Stimulated activated naive CD8-positive, alpha-beta T cell treated with anti-CD3 and anti-CD28 coated beads, Interleukin-15, Interleukin-2, amounts not matched to agents 100 ng/mL and 50 ng/mL, for 24 hours (primary cell): ENCODE results near the gene LANCL3.

ENCODE experiments used
- H3K27ac Mint-ChIP-seq: one replicate; pipeline ENCODE4 v1.8.0; 2021; ENCODE audit warnings: mild to moderate bottlenecking, mixed read lengths
- H3K27me3 Mint-ChIP-seq: one replicate; pipeline ENCODE4 v1.8.0; 2021; ENCODE audit warnings: mixed read lengths
- H3K36me3 Mint-ChIP-seq: one replicate; pipeline ENCODE4 v1.8.0; 2021; ENCODE audit warnings: low read depth, mixed read lengths
- H3K4me1 Mint-ChIP-seq: one replicate; pipeline ENCODE4 v1.8.0; 2021; ENCODE audit warnings: low read depth, mixed read lengths
- H3K4me3 Mint-ChIP-seq: one replicate; pipeline ENCODE4 v1.8.0; 2021; ENCODE audit warnings: mild to moderate bottlenecking, mixed read lengths
- H3K9me3 Mint-ChIP-seq: one replicate; pipeline ENCODE4 v1.8.0; 2021; ENCODE audit warnings: mixed read lengths

Gene LANCL3

GRCh38 chrX:37651921-37652452 lies 80.5 kb downstream of the LANCL3 start:
- no peaks in the 10 kb centered on the region for H3K4me1 Mint-ChIP-seq
- H3K9me3 Mint-ChIP-seq, result no peaks in the 10 kb centered on the region
- no peak overlapping the region for H3K4me3 Mint-ChIP-seq
- H3K27me3 Mint-ChIP-seq, result no peaks in the 10 kb centered on the region
- no peaks in the 10 kb centered on the region for H3K36me3 Mint-ChIP-seq
- H3K27ac Mint-ChIP-seq, result no peak overlapping the region

- H3K9me3 Mint-ChIP-seq, result no peaks in the 10 kb centered on the region
- no peaks in the 10 kb centered on the region for H3K27me3 Mint-ChIP-seq
- no peaks in the 10 kb centered on the region for H3K4me1 Mint-ChIP-seq
- H3K4me3 Mint-ChIP-seq, result no peak overlapping the region
- no peak overlapping the region for H3K27ac Mint-ChIP-seq
- no peaks in the 10 kb centered on the region for H3K36me3 Mint-ChIP-seq
These were observed 81.2 kb downstream of the LANCL3 start for GRCh38 chrX:37652589-37653231.

- no peaks in the 10 kb centered on the region for H3K9me3 Mint-ChIP-seq
- no peaks in the 10 kb centered on the region for H3K27me3 Mint-ChIP-seq
- H3K27ac Mint-ChIP-seq, result no peak overlapping the region
- H3K4me3 Mint-ChIP-seq, result no peak overlapping the region
- H3K4me1 Mint-ChIP-seq, result no peaks in the 10 kb centered on the region
- H3K36me3 Mint-ChIP-seq, result no peaks in the 10 kb centered on the region
These were observed 82.1 kb downstream of the LANCL3 start for GRCh38 chrX:37653397-37654085.

- H3K4me3 Mint-ChIP-seq, result no peak overlapping the region
- H3K4me1 Mint-ChIP-seq, result no peaks in the 10 kb centered on the region
- no peaks in the 10 kb centered on the region for H3K9me3 Mint-ChIP-seq
- no peak overlapping the region for H3K27ac Mint-ChIP-seq
- no peaks in the 10 kb centered on the region for H3K36me3 Mint-ChIP-seq
- H3K27me3 Mint-ChIP-seq, result no peaks in the 10 kb centered on the region
These were observed 87.0 kb downstream of the LANCL3 start for GRCh38 chrX:37658343-37659030.

- Mint-ChIP-seq H3K27me3 (no peaks in the 10 kb centered on the region), H3K4me3 (no peak overlapping the region), H3K36me3 (no peaks in the 10 kb centered on the region), H3K4me1 (no peaks in the 10 kb centered on the region), H3K9me3 (no peaks in the 10 kb centered on the region), H3K27ac (no peak overlapping the region)
These were observed 87.6 kb downstream of the LANCL3 start for GRCh38 chrX:37659047-37659446.

GRCh38 chrX:37662181-37662580 lies 90.7 kb downstream of the LANCL3 start:
- Mint-ChIP-seq H3K27me3 (no peaks in the 10 kb centered on the region), H3K27ac (no peak overlapping the region), H3K9me3 (no peaks in the 10 kb centered on the region), H3K4me1 (no peaks in the 10 kb centered on the region), H3K36me3 (no peaks in the 10 kb centered on the region), H3K4me3 (no peak overlapping the region)

GRCh38 chrX:37666516-37666915 lies 95.1 kb downstream of the LANCL3 start:
- no peaks in the 10 kb centered on the region for H3K4me1 Mint-ChIP-seq
- H3K36me3 Mint-ChIP-seq, result no peaks in the 10 kb centered on the region
- no peak overlapping the region for H3K4me3 Mint-ChIP-seq
- H3K27me3 Mint-ChIP-seq, result no peaks in the 10 kb centered on the region
- H3K9me3 Mint-ChIP-seq, result no peaks in the 10 kb centered on the region
- H3K27ac Mint-ChIP-seq, result no peak overlapping the region

- H3K36me3 Mint-ChIP-seq, result no peaks in the 10 kb centered on the region
These were observed 95.7 kb downstream of the LANCL3 start for GRCh38 chrX:37667141-37667540.

GRCh38 chrX:37672563-37672962 lies 101.1 kb downstream of the LANCL3 start:
- Mint-ChIP-seq H3K27me3 (no peaks in the 10 kb centered on the region), H3K4me3 (no peak overlapping the region), H3K27ac (no peak overlapping the region), H3K9me3 (no peaks in the 10 kb centered on the region), H3K36me3 (no peaks in the 10 kb centered on the region), H3K4me1 (no peaks in the 10 kb centered on the region)

More at GRCh38 chrX:37667141-37667540, 95.7 kb downstream of the LANCL3 start:
- Mint-ChIP-seq H3K4me3 (no peak overlapping the region), H3K4me1 (no peaks in the 10 kb centered on the region), H3K27me3 (no peaks in the 10 kb centered on the region), H3K27ac (no peak overlapping the region), H3K9me3 (no peaks in the 10 kb centered on the region)

GRCh38 chrX:37676811-37677210 lies 105.3 kb downstream of the LANCL3 start:
- H3K27ac Mint-ChIP-seq, result no peak overlapping the region
- H3K4me1 Mint-ChIP-seq, result no peaks in the 10 kb centered on the region
- H3K27me3 Mint-ChIP-seq, result no peaks in the 10 kb centered on the region
- H3K36me3 Mint-ChIP-seq, result no peaks in the 10 kb centered on the region
- no peak overlapping the region for H3K4me3 Mint-ChIP-seq
- H3K9me3 Mint-ChIP-seq, result no peaks in the 10 kb centered on the region

- no peaks in the 10 kb centered on the region for H3K4me1 Mint-ChIP-seq
- H3K27me3 Mint-ChIP-seq, result no peaks in the 10 kb centered on the region
- H3K9me3 Mint-ChIP-seq, result no peaks in the 10 kb centered on the region
- H3K27ac Mint-ChIP-seq, result no peak overlapping the region
- no peak overlapping the region for H3K4me3 Mint-ChIP-seq
- no peaks in the 10 kb centered on the region for H3K36me3 Mint-ChIP-seq
These were observed 105.8 kb downstream of the LANCL3 start for GRCh38 chrX:37677243-37677642.

- H3K27me3 Mint-ChIP-seq, result no peaks in the 10 kb centered on the region
- no peaks in the 10 kb centered on the region for H3K4me1 Mint-ChIP-seq
- no peak overlapping the region for H3K4me3 Mint-ChIP-seq
- no peak overlapping the region for H3K27ac Mint-ChIP-seq
- H3K36me3 Mint-ChIP-seq, result no peaks in the 10 kb centered on the region
- H3K9me3 Mint-ChIP-seq, result no peaks in the 10 kb centered on the region
These were observed 106.3 kb downstream of the LANCL3 start for GRCh38 chrX:37677765-37678164.

GRCh38 chrX:37678574-37678973 lies 107.1 kb downstream of the LANCL3 start:
- Mint-ChIP-seq H3K36me3 (no peaks in the 10 kb centered on the region), H3K4me1 (no peaks in the 10 kb centered on the region), H3K9me3 (no peaks in the 10 kb centered on the region), H3K27me3 (no peaks in the 10 kb centered on the region), H3K4me3 (no peak overlapping the region), H3K27ac (no peak overlapping the region)

GRCh38 chrX:37679230-37679629 lies 107.8 kb downstream of the LANCL3 start:
- no peaks in the 10 kb centered on the region for H3K36me3 Mint-ChIP-seq
- H3K27ac Mint-ChIP-seq, result no peak overlapping the region
- H3K27me3 Mint-ChIP-seq, result no peaks in the 10 kb centered on the region
- no peak overlapping the region for H3K4me3 Mint-ChIP-seq
- H3K9me3 Mint-ChIP-seq, result no peaks in the 10 kb centered on the region
- H3K4me1 Mint-ChIP-seq, result no peaks in the 10 kb centered on the region

GRCh38 chrX:37679888-37680287 lies 108.4 kb downstream of the LANCL3 start:
- Mint-ChIP-seq H3K27ac (no peak overlapping the region), H3K27me3 (peaks cover 3% of the 10 kb centered on the region), H3K4me1 (no peaks in the 10 kb centered on the region)

More at GRCh38 chrX:37679888-37680287, 108.4 kb downstream of the LANCL3 start:
- Mint-ChIP-seq H3K9me3 (no peaks in the 10 kb centered on the region), H3K4me3 (no peak overlapping the region), H3K36me3 (no peaks in the 10 kb centered on the region)
